Measurements from ENCODE around the gene FAM217A. TPM values are rescaled to one million over a fixed set of nuclear protein-coding genes. Genes with fewer than 3 reads are reported as not detected.

Gene FAM217A
- total and polyA plus RNA-seq, 10 of the 15 experiments (the other 5 are each of a cell fraction or from before 2014, with no cell fraction given) = 0.09 to 0.11 TPM; not detected in 8

- no peak overlapping the region for H3K9ac ChIP-seq (ENCODE audit: control insufficient read depth, insufficient read depth, low read length)
- H3K9me3 ChIP-seq (replicated peaks; ENCODE audit: control insufficient read depth, insufficient read depth, low read length) = no peaks in the 10 kb centered on the region
- no peak overlapping the region for H3K4me3 ChIP-seq
- intact Hi-C loops (cut with micrococcal nuclease; ENCODE audit: unreplicated experiment) = no loop called here
- no peak for TF ChIP-seq CTCF (IDR thresholded peaks at IDR 0.05 in 2 of 3, conservative IDR thresholded peaks at IDR 0.05 in 1 of 3; ENCODE audit: control insufficient read depth in 2 of 3, extremely low read depth in 1 of 3, insufficient read depth in 1 of 3, low read depth in 3 of 3, low read length in 3 of 3)
- no peak for TF ChIP-seq CHD4 (IDR thresholded peaks at IDR 0.05)
- TF ChIP-seq MYB (IDR thresholded peaks at IDR 0.05; ENCODE audit: borderline replicate concordance, low read depth, low read length) = no peak
- no peak for TF ChIP-seq SMAD1 (IDR thresholded peaks at IDR 0.05; ENCODE audit: low read depth, partially characterized antibody)
- no peak for TF ChIP-seq KDM1A (IDR thresholded peaks at IDR 0.05; ENCODE audit: borderline replicate concordance)
- ChIA-PET SMC1A (ENCODE audit: uncharacterized antibody, unreplicated experiment) (interaction anchor here (0.9 kb wide), 1 partner anchor 53 kb away, joined by 4 read pairs; no protein-coding TSS in a partner anchor), RAD21 (ENCODE audit: unreplicated experiment) (no interaction called here), CTCF (no interaction called here), POLR2A (interaction anchor here (0.7 kb wide), 1 partner anchor 1085 kb away, joined by 3 read pairs; no protein-coding TSS in a partner anchor)
- FAIRE-seq (no peak), ATAC-seq (no peak), DNase-seq (ENCODE audit: low read depth, low spot score) (no peak)
- H4K20me1 ChIP-seq (ENCODE audit: control insufficient read depth, insufficient read depth) = no peaks in the 10 kb centered on the region
- no TSS peak for BruUV-seq (replicated peaks)
- H2AFZ ChIP-seq (ENCODE audit: control insufficient read depth, low read depth, low read length) = no peak overlapping the region
- in situ Hi-C loops (cut with MboI) = no loop called here
- no peaks in the 10 kb centered on the region; a peak in 1 of 4 replicates for H3K27me3 ChIP-seq (replicated peaks in 1 of 2; ENCODE audit: control insufficient read depth in 2 of 2, insufficient read depth in 2 of 2, low read length in 1 of 2)
- no peak overlapping the region for H3K27ac ChIP-seq (ENCODE audit: control insufficient read depth, insufficient read depth)
- H3K4me2 ChIP-seq (ENCODE audit: control insufficient read depth, insufficient read depth) = no peak overlapping the region
- H3K36me3 ChIP-seq (ENCODE audit: control insufficient read depth in 2 of 2, insufficient read depth in 2 of 2, low read length in 1 of 2) = no peaks in the 10 kb centered on the region
- no peaks in the 10 kb centered on the region for H3K4me1 ChIP-seq (ENCODE audit: control insufficient read depth, insufficient read depth, low read length)
- WGBS (ENCODE audit: insufficient coverage, insufficient replicate concordance, low lambda C conversion rate, missing lambda C conversion rate) = 41% methylated on average over 1 of the region's 1 CpG
- no peaks in the 10 kb centered on the region for H3K79me2 ChIP-seq (ENCODE audit: control insufficient read depth, insufficient read depth, low read length)
Measured at GRCh38 chr6:4093288-4093687, 14.4 kb upstream of the FAM217A start.

- ATAC-seq = no peak
- H3K9ac ChIP-seq (ENCODE audit: control insufficient read depth, insufficient read depth, low read length) = no peak overlapping the region
- SMC1A ChIA-PET (ENCODE audit: uncharacterized antibody, unreplicated experiment) = no interaction called here
- H3K9me3 ChIP-seq (replicated peaks; ENCODE audit: control insufficient read depth, insufficient read depth, low read length) = no peaks in the 10 kb centered on the region
- H3K27me3 ChIP-seq (replicated peaks in 1 of 2; ENCODE audit: control insufficient read depth in 2 of 2, insufficient read depth in 2 of 2, low read length in 1 of 2) = no peaks in the 10 kb centered on the region; a peak in 1 of 4 replicates
- CTCF ChIA-PET = no interaction called here
- H3K36me3 ChIP-seq (ENCODE audit: control insufficient read depth in 2 of 2, insufficient read depth in 2 of 2, low read length in 1 of 2) = no peaks in the 10 kb centered on the region
- in situ Hi-C loops (cut with MboI) (no loop called here), intact Hi-C loops (cut with micrococcal nuclease; ENCODE audit: unreplicated experiment) (no loop called here)
- no peak overlapping the region for H3K4me3 ChIP-seq
- no peak overlapping the region for H2AFZ ChIP-seq (ENCODE audit: control insufficient read depth, low read depth, low read length)
- no peak overlapping the region for H3K4me2 ChIP-seq (ENCODE audit: control insufficient read depth, insufficient read depth)
- 49% methylated on average over 7 of the region's 7 CpGs for WGBS (ENCODE audit: insufficient coverage, insufficient replicate concordance, low lambda C conversion rate, missing lambda C conversion rate)
- H3K79me2 ChIP-seq (ENCODE audit: control insufficient read depth, insufficient read depth, low read length) = no peaks in the 10 kb centered on the region
- no TSS peak for BruUV-seq (replicated peaks)
- H3K27ac ChIP-seq (ENCODE audit: control insufficient read depth, insufficient read depth) = no peak overlapping the region
- H3K4me1 ChIP-seq (ENCODE audit: control insufficient read depth, insufficient read depth, low read length) = no peaks in the 10 kb centered on the region
- no peak for FAIRE-seq
- no peaks in the 10 kb centered on the region for H4K20me1 ChIP-seq (ENCODE audit: control insufficient read depth, insufficient read depth)
- POLR2A ChIA-PET = interaction anchor here (1.5 kb wide), 1 partner anchor 10 kb away, joined by 3 read pairs; no protein-coding TSS in a partner anchor
- RAD21 ChIA-PET (ENCODE audit: unreplicated experiment) = no interaction called here
- DNase-seq (ENCODE audit: low read depth, low spot score) = no peak
- no peak for TF ChIP-seq HDAC2 (IDR thresholded peaks at IDR 0.05)
- no peak for TF ChIP-seq E2F4 (IDR thresholded peaks at IDR 0.05; ENCODE audit: low read depth, low read length)
- no peak for TF ChIP-seq RELA (IDR thresholded peaks at IDR 0.05; ENCODE audit: borderline replicate concordance, partially characterized antibody)
- TF ChIP-seq CTCF (IDR thresholded peaks at IDR 0.05 in 2 of 3, conservative IDR thresholded peaks at IDR 0.05 in 1 of 3; ENCODE audit: control insufficient read depth in 2 of 3, extremely low read depth in 1 of 3, insufficient read depth in 1 of 3, low read depth in 3 of 3, low read length in 3 of 3) = no peak
- TF ChIP-seq ESRRA (IDR thresholded peaks at IDR 0.05; ENCODE audit: low read length) = no peak
- no peak for TF ChIP-seq SMAD5 (IDR thresholded peaks at IDR 0.05; ENCODE audit: low read depth)
- no peak for TF ChIP-seq CEBPB (IDR thresholded peaks at IDR 0.05; ENCODE audit: borderline replicate concordance in 1 of 2, low read depth in 2 of 2, low read length in 2 of 2)
- no peak for TF ChIP-seq RB1 (IDR thresholded peaks at IDR 0.05; ENCODE audit: borderline replicate concordance)
- TF ChIP-seq SMC3 (IDR thresholded peaks at IDR 0.05; ENCODE audit: borderline replicate concordance, low read length) = no peak
Measured at GRCh38 chr6:4091941-4092340, 13.0 kb upstream of the FAM217A start.

Data from GM12878 (cell line).